GM12878 (cell line): ENCODE measurements around the gene CTXND1. TPM values are rescaled to one million over a fixed set of nuclear protein-coding genes. Genes with fewer than 3 reads are reported as not detected.

ENCODE experiments used
- ATAC-seq: fragments of 200-7000 bp; cut with Tn5 transposase; 3 replicates; pipeline ENCODE4 v1.9.1; 2020; ENCODE audit warnings: mild to moderate bottlenecking, moderate library complexity
- BruUV-seq: library from RNA; stranded (reverse); fragments of 400-500 nt; replicated peaks from 2 replicates; lab custom pipeline; 2021; lab: Mats Ljungman, UMichigan
- CTCF ChIA-PET: fragments of 300-600 bp; sonication (Branson Sonifier 250); formaldehyde crosslinking; extraction: SDS; loops from one replicate; lab custom pipeline; 2021; ENCODE audit warnings: inconsistent platforms; lab: Yijun Ruan, JAX
- POLR2A ChIA-PET: fragments of 350-600 bp; formaldehyde crosslinking; extraction: SDS; loops from one replicate; lab custom pipeline; 2021; ENCODE audit warnings: inconsistent platforms; lab: Charles Lee
- RAD21 ChIA-PET: fragments of 300-600 bp; sonication (Branson Sonifier 250); formaldehyde crosslinking; loops from one replicate; lab custom pipeline; 2023; ENCODE audit warnings: antibody characterized with exemption; ENCODE audit not compliant: unreplicated experiment; lab: Charles Lee
- SMC1A ChIA-PET: fragments of 300-600 bp; sonication (Branson Sonifier 250); formaldehyde crosslinking; loops from one replicate; lab custom pipeline; 2023; ENCODE audit not compliant: unreplicated experiment, uncharacterized antibody; lab: Charles Lee
- DNase-seq: peaks from one replicate; pipeline ENCODE4 v3.0.0-alpha.2; 2011; ENCODE audit warnings: low read depth, low spot score
- FAIRE-seq: peaks from 3 replicates; lab custom pipeline; 2011; peaks lifted over from hg19 to GRCh38; lab: Jason Lieb, UNC
- H2AFZ ChIP-seq: 2 replicates; pipeline ENCODE4 v1.6.0; 2011; ENCODE audit warnings: low read depth, low read length, control low read depth; ENCODE audit not compliant: control insufficient read depth
- H3K27ac ChIP-seq: 2 replicates; pipeline ENCODE4 v1.5.1; 2011; ENCODE audit warnings: control low read depth; ENCODE audit not compliant: control insufficient read depth, insufficient read depth
- H3K27me3 ChIP-seq, 2 experiments: replicated peaks in 1 of 2; 2 replicates each; pipeline versions ENCODE4 v1.6.0 to v1.6.1; 2011; ENCODE audit warnings: low read length in 1 of 2; ENCODE audit not compliant: control insufficient read depth in 2 of 2, insufficient read depth in 2 of 2
- H3K36me3 ChIP-seq, 2 experiments: 2 replicates each; pipeline ENCODE4 v1.5.1; 2011; ENCODE audit warnings: low read length in 1 of 2; ENCODE audit not compliant: control insufficient read depth in 2 of 2, insufficient read depth in 2 of 2
- H3K4me1 ChIP-seq: 2 replicates; pipeline ENCODE4 v1.6.1; 2011; ENCODE audit warnings: mild to moderate bottlenecking, low read length, moderate library complexity, mixed read lengths; ENCODE audit not compliant: control insufficient read depth, insufficient read depth
- H3K4me2 ChIP-seq: 2 replicates; pipeline ENCODE4 v1.6.0; 2011; ENCODE audit warnings: control low read depth; ENCODE audit not compliant: control insufficient read depth, insufficient read depth
- H3K4me3 ChIP-seq: fragments of 200-600 bp; sonication (generic); 2 replicates; pipeline ENCODE4 v1.5.1; 2016
- H3K79me2 ChIP-seq: 2 replicates; pipeline ENCODE4 v1.6.0; 2011; ENCODE audit warnings: low read length; ENCODE audit not compliant: control insufficient read depth, insufficient read depth
- H3K9ac ChIP-seq: 2 replicates; pipeline ENCODE4 v1.8.0; 2011; ENCODE audit warnings: low read length, control low read depth, mixed read lengths; ENCODE audit not compliant: control insufficient read depth, insufficient read depth
- H3K9me3 ChIP-seq: replicated peaks from 3 replicates; pipeline ENCODE4 v1.5.1; 2011; ENCODE audit warnings: mild to moderate bottlenecking, low read length; ENCODE audit not compliant: control insufficient read depth, insufficient read depth
- H4K20me1 ChIP-seq: 2 replicates; pipeline ENCODE4 v1.6.0; 2011; ENCODE audit not compliant: control insufficient read depth, insufficient read depth
- CHD4 ChIP-seq: fragments of 200-600 bp; sonication (generic); IDR thresholded peaks from 2 replicates; pipeline ENCODE4 v1.6.1; 2016; ENCODE audit warnings: mild to moderate bottlenecking
- HCFC1 ChIP-seq: fragments of 150-350 bp; IDR thresholded peaks from 2 replicates; pipeline ENCODE4 v1.6.1; 2014; ENCODE audit warnings: low read length
- HSF1 ChIP-seq: fragments of 150-350 bp; IDR thresholded peaks from 2 replicates; pipeline ENCODE4 v1.6.1; 2014; ENCODE audit warnings: mild to moderate bottlenecking, low read depth, low read length
- NKRF ChIP-seq: fragments of 450-650 bp; conservative IDR thresholded peaks from 2 replicates; pipeline ENCODE4 v1.6.1; 2017; ENCODE audit warnings: mild to moderate bottlenecking, moderate library complexity
- POLR2A ChIP-seq: IDR thresholded peaks from 2 replicates; pipeline ENCODE4 v1.6.1; 2011; ENCODE audit warnings: low read depth, mild to moderate bottlenecking, low read length
- REST ChIP-seq: IDR thresholded peaks from 2 replicates; pipeline ENCODE4 v1.6.1; 2012; ENCODE audit warnings: mild to moderate bottlenecking, low read depth, low read length
- ZSCAN29 ChIP-seq: fragments of 450-650 bp; IDR thresholded peaks from 2 replicates; pipeline ENCODE4 v1.6.1; 2017; ENCODE audit warnings: mild to moderate bottlenecking, moderate library complexity
- WGBS: methylation state at CpG from one replicate; pipeline ENCODE4 v1.1.6; 2016; ENCODE audit warnings: low lambda C conversion rate; ENCODE audit not compliant: insufficient replicate concordance, insufficient coverage; ENCODE audit errors: missing lambda C conversion rate; 5-methylcytosine and 5-hydroxymethylcytosine counted together
- in situ Hi-C: fragments of 300-500 bp; cut with MboI; formaldehyde crosslinking; loops from 9 replicates; pipeline ENCODE4 v1.14.3; 2018; ENCODE audit warnings: mixed read lengths
- intact Hi-C: fragments of 100-400 bp; cut with micrococcal nuclease; formaldehyde crosslinking; loops from one replicate; pipeline ENCODE4 v1.14.2; 2022; ENCODE audit not compliant: unreplicated experiment
- polyA plus RNA-seq, 11 experiments: library from polyadenylated mRNA; depleted of rRNA in 4 of 11; unstranded in 6 of 11; stranded (reverse) in 5 of 11; fragments of >200 nt; fragmentation: Nextera tagmentation in 4 of 11; fragmentation: Illumina TruSeq in 1 of 11; extraction: Ambion mirVana in 4 of 11; extraction: Trizol in 1 of 11; gene quantifications; 1 replicate in 1 of 11; 2 replicates in 10 of 11; pipeline versions ENCODE4 v1.2.1 to v1.2.3, GENCODE V29; 2011 to 2016; ENCODE audit warnings: inconsistent platforms in 2 of 11, missing spikeins in 2 of 11, low read depth in 1 of 11
- total RNA-seq, 4 experiments: library from RNA; depleted of rRNA in 3 of 4; stranded (reverse); fragments of >200 nt in 3 of 4; fragmentation: Illumina TruSeq in 1 of 4; extraction: Trizol in 1 of 4; gene quantifications; 2 replicates each; pipeline versions ENCODE4 v1.2.1 to v1.2.3, GENCODE V29; 2013 to 2021
- TF ChIP-seq, protein P1 (sequence below): fragments of 450-650 bp; formaldehyde crosslinking; IDR thresholded peaks from 2 replicates; pipeline ENCODE4 v1.5.0; 2022; ENCODE audit warnings: mild to moderate bottlenecking, missing genetic modification characterization
- TF ChIP-seq, protein P2 (sequence below): fragments of 450-650 bp; formaldehyde crosslinking; IDR thresholded peaks from 2 replicates; pipeline ENCODE4 v1.4.0; 2020; ENCODE audit warnings: mild to moderate bottlenecking, moderate library complexity

CTXND1 gene
- total and polyA plus RNA-seq, 10 of the 15 experiments (the other 5 are each of a cell fraction or from before 2014, with no cell fraction given): under 0.01 to 0.03 (median 0.02) TPM; not detected in 7

GRCh38 chr15:80228959-80229610, 22.9 kb downstream of the CTXND1 start:
- H3K27me3 ChIP-seq: peaks cover 0 to 7% of the 10 kb centered on the region in 2 experiments; a peak in 2 of 4 replicates
- SMC1A ChIA-PET: no interaction called here
- no peaks in the 10 kb centered on the region for H3K4me1 ChIP-seq
- DNase-seq (no peak), FAIRE-seq (no peak), ATAC-seq (no peak)
- H2AFZ ChIP-seq: no peak overlapping the region
- H3K79me2 ChIP-seq: no peaks in the 10 kb centered on the region
- CTCF ChIA-PET: no interaction called here
- POLR2A ChIA-PET: interaction anchor here (0.6 kb wide), 1 partner anchor 427 kb away, joined by 4 read pairs; no protein-coding TSS in a partner anchor
- no peak overlapping the region for H3K9ac ChIP-seq
- in situ Hi-C loops (no loop called here), intact Hi-C loops (no loop called here)
- BruUV-seq: no TSS peak
- no peaks in the 10 kb centered on the region for H3K9me3 ChIP-seq
- H3K4me3 ChIP-seq: no peak overlapping the region
- 57% methylated on average over 7 of the region's 7 CpGs for WGBS
- RAD21 ChIA-PET: no interaction called here
- no peak overlapping the region for H3K27ac ChIP-seq
- H4K20me1 ChIP-seq: no peaks in the 10 kb centered on the region
- H3K4me2 ChIP-seq: no peak overlapping the region
- no peaks in the 10 kb centered on the region for H3K36me3 ChIP-seq
- TF ChIP-seq NKRF (no peak), REST (no peak), POLR2A (no peak), ZSCAN29 (no peak), HCFC1 (no peak), CHD4 (no peak), HSF1 (no peak)
- TF ChIP-seq, protein P1, sequence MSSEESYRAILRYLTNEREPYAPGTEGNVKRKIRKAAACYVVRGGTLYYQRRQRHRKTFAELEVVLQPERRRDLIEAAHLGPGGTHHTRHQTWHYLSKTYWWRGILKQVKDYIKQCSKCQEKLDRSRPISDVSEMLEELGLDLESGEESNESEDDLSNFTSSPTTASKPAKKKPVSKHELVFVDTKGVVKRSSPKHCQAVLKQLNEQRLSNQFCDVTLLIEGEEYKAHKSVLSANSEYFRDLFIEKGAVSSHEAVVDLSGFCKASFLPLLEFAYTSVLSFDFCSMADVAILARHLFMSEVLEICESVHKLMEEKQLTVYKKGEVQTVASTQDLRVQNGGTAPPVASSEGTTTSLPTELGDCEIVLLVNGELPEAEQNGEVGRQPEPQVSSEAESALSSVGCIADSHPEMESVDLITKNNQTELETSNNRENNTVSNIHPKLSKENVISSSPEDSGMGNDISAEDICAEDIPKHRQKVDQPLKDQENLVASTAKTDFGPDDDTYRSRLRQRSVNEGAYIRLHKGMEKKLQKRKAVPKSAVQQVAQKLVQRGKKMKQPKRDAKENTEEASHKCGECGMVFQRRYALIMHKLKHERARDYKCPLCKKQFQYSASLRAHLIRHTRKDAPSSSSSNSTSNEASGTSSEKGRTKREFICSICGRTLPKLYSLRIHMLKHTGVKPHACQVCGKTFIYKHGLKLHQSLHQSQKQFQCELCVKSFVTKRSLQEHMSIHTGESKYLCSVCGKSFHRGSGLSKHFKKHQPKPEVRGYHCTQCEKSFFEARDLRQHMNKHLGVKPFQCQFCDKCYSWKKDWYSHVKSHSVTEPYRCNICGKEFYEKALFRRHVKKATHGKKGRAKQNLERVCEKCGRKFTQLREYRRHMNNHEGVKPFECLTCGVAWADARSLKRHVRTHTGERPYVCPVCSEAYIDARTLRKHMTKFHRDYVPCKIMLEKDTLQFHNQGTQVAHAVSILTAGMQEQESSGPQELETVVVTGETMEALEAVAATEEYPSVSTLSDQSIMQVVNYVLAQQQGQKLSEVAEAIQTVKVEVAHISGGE (CRISPR knock-in tag): no peak
- TF ChIP-seq, protein P2, sequence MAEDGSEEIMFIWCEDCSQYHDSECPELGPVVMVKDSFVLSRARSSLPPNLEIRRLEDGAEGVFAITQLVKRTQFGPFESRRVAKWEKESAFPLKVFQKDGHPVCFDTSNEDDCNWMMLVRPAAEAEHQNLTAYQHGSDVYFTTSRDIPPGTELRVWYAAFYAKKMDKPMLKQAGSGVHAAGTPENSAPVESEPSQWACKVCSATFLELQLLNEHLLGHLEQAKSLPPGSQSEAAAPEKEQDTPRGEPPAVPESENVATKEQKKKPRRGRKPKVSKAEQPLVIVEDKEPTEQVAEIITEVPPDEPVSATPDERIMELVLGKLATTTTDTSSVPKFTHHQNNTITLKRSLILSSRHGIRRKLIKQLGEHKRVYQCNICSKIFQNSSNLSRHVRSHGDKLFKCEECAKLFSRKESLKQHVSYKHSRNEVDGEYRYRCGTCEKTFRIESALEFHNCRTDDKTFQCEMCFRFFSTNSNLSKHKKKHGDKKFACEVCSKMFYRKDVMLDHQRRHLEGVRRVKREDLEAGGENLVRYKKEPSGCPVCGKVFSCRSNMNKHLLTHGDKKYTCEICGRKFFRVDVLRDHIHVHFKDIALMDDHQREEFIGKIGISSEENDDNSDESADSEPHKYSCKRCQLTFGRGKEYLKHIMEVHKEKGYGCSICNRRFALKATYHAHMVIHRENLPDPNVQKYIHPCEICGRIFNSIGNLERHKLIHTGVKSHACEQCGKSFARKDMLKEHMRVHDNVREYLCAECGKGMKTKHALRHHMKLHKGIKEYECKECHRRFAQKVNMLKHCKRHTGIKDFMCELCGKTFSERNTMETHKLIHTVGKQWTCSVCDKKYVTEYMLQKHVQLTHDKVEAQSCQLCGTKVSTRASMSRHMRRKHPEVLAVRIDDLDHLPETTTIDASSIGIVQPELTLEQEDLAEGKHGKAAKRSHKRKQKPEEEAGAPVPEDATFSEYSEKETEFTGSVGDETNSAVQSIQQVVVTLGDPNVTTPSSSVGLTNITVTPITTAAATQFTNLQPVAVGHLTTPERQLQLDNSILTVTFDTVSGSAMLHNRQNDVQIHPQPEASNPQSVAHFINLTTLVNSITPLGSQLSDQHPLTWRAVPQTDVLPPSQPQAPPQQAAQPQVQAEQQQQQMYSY (CRISPR knock-in tag): no peak
